ENCODE data around the gene HEATR3.

The HEATR3 gene

GRCh38 chr16:50050802-50051201 lies 15.0 kb upstream of the HEATR3 start:
- no peak overlapping the region for H3K4me3 ChIP-seq (replicated peaks in 1 of 2; ENCODE audit: low read depth in 2 of 2, low read length in 2 of 2)
- no peak for DNase-seq (ENCODE audit: low read depth in 2 of 2)
- TF ChIP-seq, protein P1, sequence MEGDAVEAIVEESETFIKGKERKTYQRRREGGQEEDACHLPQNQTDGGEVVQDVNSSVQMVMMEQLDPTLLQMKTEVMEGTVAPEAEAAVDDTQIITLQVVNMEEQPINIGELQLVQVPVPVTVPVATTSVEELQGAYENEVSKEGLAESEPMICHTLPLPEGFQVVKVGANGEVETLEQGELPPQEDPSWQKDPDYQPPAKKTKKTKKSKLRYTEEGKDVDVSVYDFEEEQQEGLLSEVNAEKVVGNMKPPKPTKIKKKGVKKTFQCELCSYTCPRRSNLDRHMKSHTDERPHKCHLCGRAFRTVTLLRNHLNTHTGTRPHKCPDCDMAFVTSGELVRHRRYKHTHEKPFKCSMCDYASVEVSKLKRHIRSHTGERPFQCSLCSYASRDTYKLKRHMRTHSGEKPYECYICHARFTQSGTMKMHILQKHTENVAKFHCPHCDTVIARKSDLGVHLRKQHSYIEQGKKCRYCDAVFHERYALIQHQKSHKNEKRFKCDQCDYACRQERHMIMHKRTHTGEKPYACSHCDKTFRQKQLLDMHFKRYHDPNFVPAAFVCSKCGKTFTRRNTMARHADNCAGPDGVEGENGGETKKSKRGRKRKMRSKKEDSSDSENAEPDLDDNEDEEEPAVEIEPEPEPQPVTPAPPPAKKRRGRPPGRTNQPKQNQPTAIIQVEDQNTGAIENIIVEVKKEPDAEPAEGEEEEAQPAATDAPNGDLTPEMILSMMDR (IDR thresholded peaks at IDR 0.05; ENCODE audit: low read depth, low read length): no peak

DNA sequence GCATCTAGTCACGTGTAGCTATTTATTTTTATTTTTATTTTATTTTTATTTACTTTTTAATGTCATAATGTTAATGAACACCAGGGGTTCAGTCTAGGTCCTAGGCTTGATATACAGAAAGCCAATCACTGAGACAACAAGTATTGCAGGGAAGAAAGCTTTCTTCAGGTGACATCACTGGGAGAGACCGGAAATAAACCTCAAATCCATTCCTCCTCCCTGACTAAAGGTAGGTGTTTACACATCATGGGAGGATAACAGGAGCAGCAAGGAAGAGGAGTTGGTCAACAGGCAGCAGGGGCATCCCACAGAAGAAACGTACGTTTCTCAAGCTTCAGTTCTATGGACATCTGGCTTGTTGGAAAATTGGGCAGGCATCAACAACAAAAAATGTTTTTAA lies 9.5 kb upstream of the HEATR3 start:
- TF ChIP-seq, protein P1 (IDR thresholded peaks at IDR 0.05; ENCODE audit: low read depth, low read length): no peak
- DNase-seq (ENCODE audit: low read depth in 2 of 2): no peak
- H3K4me3 ChIP-seq (replicated peaks in 1 of 2; ENCODE audit: low read depth in 2 of 2, low read length in 2 of 2): no peak overlapping the region

GRCh38 chr16:50058091-50058771 lies 7.5 kb upstream of the HEATR3 start:
- no peak for DNase-seq (ENCODE audit: low read depth in 2 of 2)
- H3K4me3 ChIP-seq (replicated peaks in 1 of 2; ENCODE audit: low read depth in 2 of 2, low read length in 2 of 2): no peak overlapping the region
- TF ChIP-seq, protein P1 (IDR thresholded peaks at IDR 0.05; ENCODE audit: low read depth, low read length): no peak

DNA sequence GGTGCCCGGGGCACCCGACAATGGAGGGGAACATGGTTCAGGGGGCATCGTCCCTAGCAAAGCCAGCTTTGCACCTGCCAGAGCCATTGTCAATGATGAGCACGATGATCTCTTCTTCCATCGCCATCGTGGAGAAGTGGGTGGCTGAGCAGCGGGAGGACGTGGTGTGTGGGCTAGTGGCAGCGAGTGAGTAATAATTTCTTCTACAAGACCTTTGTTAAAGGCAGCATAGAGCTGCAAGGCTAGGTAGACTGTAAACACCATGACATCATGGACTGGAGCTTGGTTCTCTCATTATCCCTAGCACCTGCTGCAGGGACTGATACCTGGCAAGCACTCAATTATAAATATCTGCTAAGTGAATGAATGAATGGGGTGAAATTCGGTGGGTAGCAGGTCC lies 6.7 kb upstream of the HEATR3 start:
- H3K4me3 ChIP-seq (replicated peaks in 1 of 2; ENCODE audit: low read depth in 2 of 2, low read length in 2 of 2): no peak overlapping the region
- DNase-seq (ENCODE audit: low read depth in 2 of 2): no peak
- TF ChIP-seq, protein P1 (IDR thresholded peaks at IDR 0.05; ENCODE audit: low read depth, low read length): no peak

GRCh38 chr16:50059669-50060068 lies 6.1 kb upstream of the HEATR3 start:
- DNase-seq (ENCODE audit: low read depth in 2 of 2): no peak
- H3K4me3 ChIP-seq (replicated peaks in 1 of 2; ENCODE audit: low read depth in 2 of 2, low read length in 2 of 2): no peak overlapping the region
- TF ChIP-seq, protein P1 (IDR thresholded peaks at IDR 0.05; ENCODE audit: low read depth, low read length): no peak

GRCh38 chr16:50061326-50061725 lies 4.4 kb upstream of the HEATR3 start:
- H3K4me3 ChIP-seq (replicated peaks in 1 of 2; ENCODE audit: low read depth in 2 of 2, low read length in 2 of 2): no peak overlapping the region
- no peak for DNase-seq (ENCODE audit: low read depth in 2 of 2)
- TF ChIP-seq, protein P1 (IDR thresholded peaks at IDR 0.05; ENCODE audit: low read depth, low read length): no peak

DNA sequence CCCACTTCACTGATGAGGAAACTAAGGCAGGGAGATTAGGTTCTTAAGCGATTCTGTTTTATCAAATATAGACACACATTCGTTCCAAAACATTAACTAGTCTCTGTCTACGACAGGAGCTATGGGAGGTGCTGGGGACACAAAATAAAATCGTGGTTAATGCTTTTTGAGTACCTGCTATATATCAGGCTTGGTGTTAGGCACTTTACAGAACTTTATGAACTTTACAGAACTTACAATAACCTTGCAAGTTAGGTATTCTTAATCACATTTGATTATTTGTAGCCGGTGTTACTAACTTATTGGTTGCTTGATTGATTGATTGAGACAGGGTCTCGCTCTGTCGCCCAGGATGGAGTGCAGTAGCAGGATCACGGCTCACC lies 538 bp upstream of the HEATR3 start:
- TF ChIP-seq, protein P1 (IDR thresholded peaks at IDR 0.05; ENCODE audit: low read depth, low read length): no peak
- peak overlapping the region; percentile 34 to 40 for H3K4me3 ChIP-seq (replicated peaks in 1 of 2; ENCODE audit: low read depth in 2 of 2, low read length in 2 of 2)
- no peak for DNase-seq (ENCODE audit: low read depth in 2 of 2)

All from cardiac fibroblast (primary cell).